Spinal cord (tissue), 10 donors: Measurements from ENCODE around the gene C1orf21. TPM values are rescaled to one million over a fixed set of nuclear protein-coding genes. Genes with fewer than 3 reads are reported as not detected.

Source experiments
- DNase-seq, 6 donors: peaks; one replicate each; pipeline versions ENCODE4 v3.0.0 to v3.0.0-alpha.2; 2013 to 2015; ENCODE audit warnings: low spot score in 6 of 6, low read depth in 4 of 6
- H3K27ac ChIP-seq: one replicate; pipeline ENCODE4 v1.5.1; 2013; ENCODE audit warnings: low read depth, low read length, control low read depth
- H3K27me3 ChIP-seq: one replicate; pipeline ENCODE4 v1.6.1; 2013; ENCODE audit warnings: low read length; ENCODE audit not compliant: control insufficient read depth, insufficient read depth
- H3K36me3 ChIP-seq: one replicate; pipeline ENCODE4 v1.6.1; 2013; ENCODE audit warnings: low read length; ENCODE audit not compliant: control insufficient read depth, insufficient read depth
- H3K4me1 ChIP-seq: one replicate; pipeline ENCODE4 v1.6.1; 2013; ENCODE audit warnings: low read length; ENCODE audit not compliant: control insufficient read depth, insufficient read depth
- H3K4me3 ChIP-seq: one replicate; pipeline ENCODE4 v1.5.1; 2013; ENCODE audit warnings: low read depth, low read length, control low read depth
- H3K9me3 ChIP-seq: one replicate; pipeline ENCODE4 v1.6.1; 2013; ENCODE audit warnings: low read length; ENCODE audit not compliant: control insufficient read depth, insufficient read depth
- WGBS: methylation state at CpG from one replicate; pipeline ENCODE4 v1.1.5; 2013; ENCODE audit warnings: missing lambda C conversion rate; ENCODE audit not compliant: insufficient coverage; 5-methylcytosine and 5-hydroxymethylcytosine counted together
- polyA plus RNA-seq, 2 donors: library from polyadenylated mRNA; unstranded; fragments of 120-200 nt; gene quantifications; one replicate each; pipeline ENCODE4 v1.2.1, GENCODE V29; 2013; ENCODE audit not compliant: insufficient read length in 2 of 2
- total RNA-seq, 2 donors: library from RNA; depleted of rRNA in 1 of 2; stranded (reverse); fragments of 120-200 nt in 1 of 2; fragments of >200 nt in 1 of 2; gene quantifications; one replicate each; pipeline versions ENCODE4 v1.2.3 to v1.2.4, GENCODE V29; 2013 to 2014
- donor health status: healthy.

Gene C1orf21
- total and polyA plus RNA-seq, 4 donors, result 17.6 to 55.5 (median 31.9) TPM

DNA sequence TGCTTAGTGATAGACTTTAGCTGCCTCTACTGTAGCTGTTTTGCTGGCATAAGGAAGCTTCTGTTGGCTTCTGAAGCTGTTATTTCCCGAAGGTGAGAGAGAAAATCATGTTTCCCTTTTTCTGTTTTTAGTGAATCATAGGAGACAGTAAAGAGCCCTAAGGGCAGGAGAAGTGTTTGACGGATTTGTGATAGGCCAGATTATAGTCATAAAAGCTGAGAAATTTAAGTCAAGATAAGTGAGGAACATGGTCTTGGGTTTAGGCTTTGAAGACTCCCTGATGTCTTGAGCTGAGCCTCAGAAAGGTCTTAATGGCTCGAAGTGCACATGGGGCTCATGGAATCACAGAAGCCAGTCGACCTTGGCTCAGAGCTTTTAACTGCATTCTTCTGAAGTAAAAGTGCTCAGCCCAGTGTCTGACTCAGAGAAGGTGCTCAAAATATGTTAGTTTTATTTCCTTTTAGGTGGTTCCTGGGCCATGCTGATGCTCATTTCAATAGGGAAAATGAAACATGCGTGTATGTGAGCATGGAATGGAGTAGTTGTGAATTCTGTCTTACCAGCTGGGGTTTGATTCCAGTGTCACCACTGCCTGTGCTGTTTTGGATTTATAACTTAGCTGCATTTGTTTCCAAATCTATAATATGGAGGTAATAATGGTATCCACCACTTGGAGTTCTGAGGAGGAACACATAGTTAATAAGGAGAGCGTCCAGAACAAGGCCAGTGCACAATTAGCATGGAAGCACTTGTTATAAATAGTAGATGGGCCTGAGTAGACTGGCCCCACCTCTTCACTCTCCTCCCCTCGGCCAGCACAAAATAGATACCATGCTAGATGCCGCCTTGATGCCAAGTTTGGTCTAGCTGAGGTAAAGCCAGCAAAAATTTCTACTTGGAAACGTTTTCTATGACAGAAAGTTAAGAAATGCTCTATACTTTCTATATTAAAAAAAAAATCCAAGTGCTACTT is 99.2 kb downstream of the C1orf21 start:
- Histone ChIP-seq H3K27me3 (no peaks in the 10 kb centered on the region), H3K4me1 (peaks cover 7% of the 10 kb centered on the region), H3K27ac (no peak overlapping the region), H3K9me3 (peaks cover 1% of the 10 kb centered on the region), H3K4me3 (no peak overlapping the region), H3K36me3 (no peaks in the 10 kb centered on the region)
- 66% methylated on average over 4 of the region's 9 CpGs for WGBS
- DNase-seq, result no peak

- Histone ChIP-seq H3K27me3 (no peaks in the 10 kb centered on the region), H3K27ac (no peak overlapping the region), H3K4me1 (peaks cover 7% of the 10 kb centered on the region), H3K4me3 (no peak overlapping the region), H3K36me3 (no peaks in the 10 kb centered on the region), H3K9me3 (peaks cover 1% of the 10 kb centered on the region)
- 100% methylated on average over 1 of the region's 6 CpGs for WGBS
- no peak for DNase-seq
Measured at GRCh38 chr1:184486761-184487445, 100.1 kb downstream of the C1orf21 start.

DNA sequence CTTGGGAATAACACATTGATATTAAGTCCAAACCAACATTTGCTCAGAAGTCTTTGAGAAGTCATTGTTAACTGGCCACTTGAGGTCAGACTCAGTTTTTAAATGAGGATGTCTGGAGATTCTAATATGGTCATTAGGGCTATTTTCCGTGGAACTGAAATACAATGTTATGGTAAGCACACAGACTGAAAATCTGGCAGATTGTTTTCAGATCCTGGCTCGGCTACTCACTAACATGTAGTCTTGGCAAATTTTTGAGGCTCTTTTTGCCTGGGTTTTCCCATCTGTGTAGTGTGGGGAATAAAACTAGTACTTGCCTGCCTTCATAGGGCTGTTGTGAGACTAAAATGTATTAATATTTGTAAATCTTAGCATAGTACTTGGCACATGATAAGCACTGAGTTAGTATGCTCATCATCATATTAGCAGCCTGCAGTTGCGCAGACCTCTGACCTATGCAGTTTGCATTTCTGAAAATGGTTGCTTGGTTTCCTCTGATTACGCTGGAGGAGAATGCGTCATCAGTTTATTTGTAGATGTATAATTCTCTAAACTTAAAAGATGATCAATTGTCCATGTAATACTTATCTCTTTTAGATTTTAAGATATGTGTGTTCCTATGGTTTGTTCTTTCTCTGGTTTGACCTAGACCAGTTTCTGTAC is 100.8 kb downstream of the C1orf21 start:
- H3K9me3 ChIP-seq, result peaks cover 1% of the 10 kb centered on the region
- no peak overlapping the region for H3K27ac ChIP-seq
- H3K27me3 ChIP-seq, result no peaks in the 10 kb centered on the region
- peaks cover 7% of the 10 kb centered on the region for H3K4me1 ChIP-seq
- WGBS, result 78% methylated on average over 2 of the region's 5 CpGs
- H3K36me3 ChIP-seq, result no peaks in the 10 kb centered on the region
- no peak overlapping the region for H3K4me3 ChIP-seq
- DNase-seq, result peak in 1 of 6 donors; percentile 33

- Histone ChIP-seq H3K9me3 (peaks cover 1% of the 10 kb centered on the region), H3K4me3 (no peak overlapping the region), H3K36me3 (no peaks in the 10 kb centered on the region), H3K4me1 (peaks cover 3% of the 10 kb centered on the region), H3K27ac (no peak overlapping the region), H3K27me3 (no peaks in the 10 kb centered on the region)
- DNase-seq, result no peak
- 100% methylated on average over 2 of the region's 3 CpGs for WGBS
Measured at GRCh38 chr1:184489908-184490307, 103.1 kb downstream of the C1orf21 start.

DNA sequence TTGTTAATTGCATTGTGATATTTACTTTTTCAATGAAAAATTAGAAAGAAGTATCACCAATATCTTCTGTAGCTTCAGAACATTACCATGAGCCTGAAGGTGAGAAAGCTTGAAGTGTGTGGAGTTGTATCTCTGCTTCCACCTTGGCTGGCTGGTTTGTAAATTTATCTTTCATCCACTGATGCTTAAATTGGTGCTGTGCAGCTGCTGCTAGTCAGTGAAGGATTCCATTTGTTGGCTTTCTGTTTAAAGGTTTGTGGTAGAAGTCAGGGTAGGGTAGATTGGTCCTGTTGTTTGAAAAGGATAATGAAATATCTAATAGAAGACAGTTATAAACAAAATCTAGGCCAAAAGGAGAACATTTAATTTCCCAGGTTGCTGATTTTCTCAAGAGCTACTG is 105.7 kb downstream of the C1orf21 start:
- no peaks in the 10 kb centered on the region for H3K4me1 ChIP-seq
- H3K27me3 ChIP-seq, result no peaks in the 10 kb centered on the region
- H3K9me3 ChIP-seq, result no peaks in the 10 kb centered on the region
- no peak for DNase-seq
- H3K27ac ChIP-seq, result no peak overlapping the region
- H3K36me3 ChIP-seq, result no peaks in the 10 kb centered on the region
- H3K4me3 ChIP-seq, result no peak overlapping the region

GRCh38 chr1:184493987-184494388 is 107.2 kb downstream of the C1orf21 start:
- no peak overlapping the region for H3K4me3 ChIP-seq
- no peak overlapping the region for H3K27ac ChIP-seq
- WGBS, result 87% methylated on average over 1 of the region's 1 CpG
- no peaks in the 10 kb centered on the region for H3K36me3 ChIP-seq
- H3K4me1 ChIP-seq, result peaks cover 3% of the 10 kb centered on the region
- H3K27me3 ChIP-seq, result no peaks in the 10 kb centered on the region
- H3K9me3 ChIP-seq, result no peaks in the 10 kb centered on the region
- no peak for DNase-seq

- no peak overlapping the region for H3K4me3 ChIP-seq
- DNase-seq, result no peak
- peaks cover 3% of the 10 kb centered on the region for H3K4me1 ChIP-seq
- no peak overlapping the region for H3K27ac ChIP-seq
- no peaks in the 10 kb centered on the region for H3K9me3 ChIP-seq
- 78% methylated on average over 4 of the region's 4 CpGs for whole genome bisulfite sequencing
- no peaks in the 10 kb centered on the region for H3K36me3 ChIP-seq
- H3K27me3 ChIP-seq, result no peaks in the 10 kb centered on the region
Measured at GRCh38 chr1:184494929-184495328, 108.1 kb downstream of the C1orf21 start.

- no peaks in the 10 kb centered on the region for H3K9me3 ChIP-seq
- H3K4me1 ChIP-seq, result peaks cover 3% of the 10 kb centered on the region
- 42% methylated on average over 3 of the region's 10 CpGs for WGBS
- no peak overlapping the region for H3K4me3 ChIP-seq
- H3K27me3 ChIP-seq, result no peaks in the 10 kb centered on the region
- H3K36me3 ChIP-seq, result no peaks in the 10 kb centered on the region
- no peak overlapping the region for H3K27ac ChIP-seq
- DNase-seq, result no peak
Measured at GRCh38 chr1:184497959-184498723, 111.3 kb downstream of the C1orf21 start.

DNA sequence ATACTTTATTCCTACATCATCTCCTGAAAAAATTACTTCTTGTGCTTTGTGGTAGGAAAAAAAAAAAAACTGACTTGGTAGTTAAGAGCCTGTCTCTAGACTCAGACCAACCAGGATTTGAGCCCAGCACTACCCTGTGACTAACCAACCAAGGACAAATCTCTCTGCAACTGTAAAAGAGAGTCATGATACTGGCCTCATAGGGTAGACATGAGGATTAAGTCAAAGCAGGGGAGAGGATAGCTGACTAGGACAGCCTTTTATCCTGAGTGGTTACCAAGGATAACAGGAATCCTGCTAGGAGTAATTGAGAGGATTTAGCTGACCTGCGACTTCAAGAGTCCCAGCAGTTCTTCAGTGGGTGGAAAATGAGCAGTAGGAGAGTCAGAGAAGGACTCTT is 112.8 kb downstream of the C1orf21 start:
- H3K4me1 ChIP-seq, result peaks cover 3% of the 10 kb centered on the region

More for the DNA sequence above, 112.8 kb downstream of the C1orf21 start:
- Histone ChIP-seq H3K27me3 (no peaks in the 10 kb centered on the region), H3K36me3 (no peaks in the 10 kb centered on the region), H3K4me3 (no peak overlapping the region), H3K9me3 (no peaks in the 10 kb centered on the region), H3K27ac (no peak overlapping the region)
- WGBS, result 60% methylated on average over 1 of the region's 1 CpG
- no peak for DNase-seq
